Right lobe of liver (tissue), 6 donors: ENCODE data around the gene LHX2. TPM values are rescaled to one million over a fixed set of nuclear protein-coding genes. Genes with fewer than 3 reads are reported as not detected.

Source experiments
- ATAC-seq, 4 donors: fragments of 200-7000 bp; cut with Tn5 transposase; one replicate each; pipeline ENCODE4 v1.9.1; 2020; ENCODE audit warnings: mild to moderate bottlenecking in 4 of 4, moderate library complexity in 4 of 4
- DNase-seq, 3 donors: peaks; one replicate each; pipeline ENCODE4 v3.0.0-alpha.2; 2020
- H3K27ac ChIP-seq, 3 donors: fragments of 200-600 bp; one replicate each; pipeline ENCODE4 v1.8.0; 2022
- H3K27me3 ChIP-seq, 2 donors: fragments of 200-600 bp; one replicate each; pipeline ENCODE4 v1.8.0; 2022
- H3K36me3 ChIP-seq, 4 donors: fragments of 200-600 bp; sonication (generic) in 1 of 4; one replicate each; pipeline versions ENCODE4 v1.5.1 to v1.8.0; 2017 to 2022; ENCODE audit warnings: control low read depth in 1 of 4
- H3K4me1 ChIP-seq, 4 donors: fragments of 200-600 bp; sonication (generic) in 1 of 4; one replicate each; pipeline versions ENCODE4 v1.5.1 to v1.8.0; 2017 to 2022; ENCODE audit warnings: control low read depth in 1 of 4
- H3K4me3 ChIP-seq, 3 donors: fragments of 200-600 bp; one replicate each; pipeline ENCODE4 v1.8.0; 2022
- H3K9me3 ChIP-seq, 4 donors: fragments of 200-600 bp; sonication (generic) in 1 of 4; one replicate each; pipeline versions ENCODE4 v1.5.1 to v1.8.0; 2017 to 2022; ENCODE audit warnings: control low read depth in 1 of 4
- POLR2A ChIP-seq: fragments of 450-650 bp; IDR thresholded peaks from one replicate; pipeline ENCODE4 v1.6.1; 2017; ENCODE audit warnings: antibody characterized with exemption, mild to moderate bottlenecking
- WGBS: methylation state at CpG from one replicate; pipeline ENCODE4 v1.1.6; 2018; ENCODE audit warnings: low coverage, low lambda C conversion rate; ENCODE audit not compliant: insufficient coverage; ENCODE audit errors: missing lambda C conversion rate; 5-methylcytosine and 5-hydroxymethylcytosine counted together
- intact Hi-C, 2 donors: fragments of 100-400 bp; cut with DNase I; formaldehyde crosslinking; loops; one replicate each; pipeline versions ENCODE4 v1.11.2 to v1.14.1; 2022
- total RNA-seq, 6 experiments: library from RNA; depleted of rRNA in 2 of 6; stranded (reverse); fragments of >200 nt in 2 of 6; fragmentation: NEBNext Ultra II Directional in 3 of 6; extraction: Animal tissue kit (Norgen Biotek cat#: 25700) in 3 of 6; gene quantifications; one replicate each; pipeline versions ENCODE4 v1.1.0 to v1.2.4, GENCODE V29; 2016 to 2023
- TF ChIP-seq, protein P1 (sequence below), 4 donors: fragments of 200-600 bp in 3 of 4; fragments of 450-650 bp in 1 of 4; IDR thresholded peaks; one replicate each; pipeline versions ENCODE4 v1.5.1 to v1.8.0; 2016 to 2022; ENCODE audit warnings: antibody characterized with exemption in 4 of 4, mild to moderate bottlenecking in 2 of 4
- donor health status: DM: no; HTN: yes; CAD: no.
- donor health status: DM: no; HTN: no; CAD: no.
- donor health status: DM: no; HTN: no; CAD: no.
- donor health status: DM: no; HTN: yes; CAD: no.
- donor health status: DM: no; HTN: yes; CAD: no.

Gene LHX2
- total RNA-seq, 6 experiments from 2014 or later, result 0.64 to 5.0 (median 3.0) TPM

DNA sequence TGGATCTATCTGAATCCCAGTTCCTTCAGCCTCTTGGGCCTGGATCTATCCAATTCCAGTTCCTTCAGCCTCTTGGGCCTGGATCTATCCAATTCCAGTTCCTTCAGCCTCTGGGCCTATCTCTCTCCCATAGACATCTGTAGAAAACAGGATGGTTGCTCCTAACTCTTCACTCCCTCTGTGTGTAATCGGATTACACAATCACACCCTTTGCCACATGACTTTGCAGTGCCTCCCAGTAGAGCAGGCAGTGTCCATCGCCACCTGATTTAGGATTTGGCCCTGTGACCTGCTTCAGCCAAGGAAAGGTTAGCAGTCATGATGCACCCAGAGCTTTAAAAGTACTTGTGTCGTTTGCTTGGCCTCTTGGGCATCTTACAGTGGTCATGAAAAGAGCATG lies 56.7 kb downstream of the LHX2 start:
- no CpG with 5 or more reads among the region's 3 CpGs for WGBS
- Histone ChIP-seq H3K27me3 (no peaks in the 10 kb centered on the region), H3K36me3 (no peaks in the 10 kb centered on the region), H3K4me3 (no peak overlapping the region), H3K27ac (no peak overlapping the region), H3K4me1 (no peaks in the 10 kb centered on the region), H3K9me3 (no peaks in the 10 kb centered on the region)
- DNase-seq (no peak), ATAC-seq (no peak)
- intact Hi-C loops, result no loop called here
- no peak for TF ChIP-seq POLR2A
- TF ChIP-seq, protein P1, sequence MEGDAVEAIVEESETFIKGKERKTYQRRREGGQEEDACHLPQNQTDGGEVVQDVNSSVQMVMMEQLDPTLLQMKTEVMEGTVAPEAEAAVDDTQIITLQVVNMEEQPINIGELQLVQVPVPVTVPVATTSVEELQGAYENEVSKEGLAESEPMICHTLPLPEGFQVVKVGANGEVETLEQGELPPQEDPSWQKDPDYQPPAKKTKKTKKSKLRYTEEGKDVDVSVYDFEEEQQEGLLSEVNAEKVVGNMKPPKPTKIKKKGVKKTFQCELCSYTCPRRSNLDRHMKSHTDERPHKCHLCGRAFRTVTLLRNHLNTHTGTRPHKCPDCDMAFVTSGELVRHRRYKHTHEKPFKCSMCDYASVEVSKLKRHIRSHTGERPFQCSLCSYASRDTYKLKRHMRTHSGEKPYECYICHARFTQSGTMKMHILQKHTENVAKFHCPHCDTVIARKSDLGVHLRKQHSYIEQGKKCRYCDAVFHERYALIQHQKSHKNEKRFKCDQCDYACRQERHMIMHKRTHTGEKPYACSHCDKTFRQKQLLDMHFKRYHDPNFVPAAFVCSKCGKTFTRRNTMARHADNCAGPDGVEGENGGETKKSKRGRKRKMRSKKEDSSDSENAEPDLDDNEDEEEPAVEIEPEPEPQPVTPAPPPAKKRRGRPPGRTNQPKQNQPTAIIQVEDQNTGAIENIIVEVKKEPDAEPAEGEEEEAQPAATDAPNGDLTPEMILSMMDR (IDR thresholded peaks at IDR 0.05), result no peak

DNA sequence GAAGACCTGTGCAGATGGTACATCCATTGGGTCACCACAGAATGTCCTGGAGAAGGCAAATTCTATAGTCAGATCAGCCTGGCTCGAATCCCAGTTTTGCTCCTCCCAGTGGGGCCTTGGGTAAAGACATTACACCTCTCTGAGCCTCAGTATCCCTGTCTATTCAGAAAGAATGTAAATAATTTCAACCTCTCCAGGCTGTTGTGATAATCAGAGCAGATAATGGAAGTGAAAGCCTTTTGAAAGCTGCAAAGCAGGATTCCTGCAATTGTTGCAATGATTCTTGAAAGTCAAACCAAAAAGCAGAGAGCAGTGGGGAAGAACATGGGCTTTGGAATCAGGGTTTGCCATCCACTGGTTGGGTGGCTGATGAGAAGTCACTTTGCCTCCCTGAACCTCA lies 63.2 kb downstream of the LHX2 start:
- WGBS, result 43% methylated on average over 1 of the region's 1 CpG
- H3K9me3 ChIP-seq, result no peaks in the 10 kb centered on the region
- intact Hi-C loops, result no loop called here

DNA sequence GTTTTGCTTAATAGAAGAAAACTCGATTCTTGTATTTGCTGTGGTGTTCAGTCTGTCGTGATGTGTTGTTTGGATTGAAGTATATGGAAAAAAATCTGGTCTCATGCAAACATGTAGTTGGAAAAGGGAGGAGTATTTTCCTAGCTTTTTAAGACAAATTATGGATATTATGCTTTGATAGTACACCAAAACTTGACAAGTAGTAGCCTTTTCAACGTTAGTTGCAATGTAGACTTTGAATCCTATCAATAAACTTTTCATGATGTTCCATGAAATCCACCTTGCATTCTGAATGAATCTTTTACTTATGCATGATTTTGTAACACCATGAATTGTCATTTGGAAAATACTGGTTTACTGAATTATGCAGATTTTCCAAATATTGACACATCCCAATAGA lies 64.2 kb downstream of the LHX2 start:
- Histone ChIP-seq H3K27ac (no peak overlapping the region), H3K27me3 (no peaks in the 10 kb centered on the region), H3K4me1 (peaks cover 0 to 9% (median 0%) of the 10 kb centered on the region in 4 donors), H3K36me3 (no peaks in the 10 kb centered on the region), H3K9me3 (no peaks in the 10 kb centered on the region), H3K4me3 (no peak overlapping the region)
- TF ChIP-seq, protein P1 (IDR thresholded peaks at IDR 0.05), result no peak
- no peak for TF ChIP-seq POLR2A
- WGBS, result 64% methylated on average over 3 of the region's 3 CpGs
- ATAC-seq (no peak), DNase-seq (no peak)
- intact Hi-C loops, result no loop called here

More for the DNA sequence above, 63.2 kb downstream of the LHX2 start:
- ATAC-seq (no peak), DNase-seq (no peak)
- Histone ChIP-seq H3K4me1 (peaks cover 0 to 9% (median 0%) of the 10 kb centered on the region in 4 donors), H3K27me3 (no peaks in the 10 kb centered on the region), H3K27ac (no peak overlapping the region), H3K4me3 (no peak overlapping the region), H3K36me3 (no peaks in the 10 kb centered on the region)
- TF ChIP-seq, protein P1 (IDR thresholded peaks at IDR 0.05), result no peak
- no peak for TF ChIP-seq POLR2A

DNA sequence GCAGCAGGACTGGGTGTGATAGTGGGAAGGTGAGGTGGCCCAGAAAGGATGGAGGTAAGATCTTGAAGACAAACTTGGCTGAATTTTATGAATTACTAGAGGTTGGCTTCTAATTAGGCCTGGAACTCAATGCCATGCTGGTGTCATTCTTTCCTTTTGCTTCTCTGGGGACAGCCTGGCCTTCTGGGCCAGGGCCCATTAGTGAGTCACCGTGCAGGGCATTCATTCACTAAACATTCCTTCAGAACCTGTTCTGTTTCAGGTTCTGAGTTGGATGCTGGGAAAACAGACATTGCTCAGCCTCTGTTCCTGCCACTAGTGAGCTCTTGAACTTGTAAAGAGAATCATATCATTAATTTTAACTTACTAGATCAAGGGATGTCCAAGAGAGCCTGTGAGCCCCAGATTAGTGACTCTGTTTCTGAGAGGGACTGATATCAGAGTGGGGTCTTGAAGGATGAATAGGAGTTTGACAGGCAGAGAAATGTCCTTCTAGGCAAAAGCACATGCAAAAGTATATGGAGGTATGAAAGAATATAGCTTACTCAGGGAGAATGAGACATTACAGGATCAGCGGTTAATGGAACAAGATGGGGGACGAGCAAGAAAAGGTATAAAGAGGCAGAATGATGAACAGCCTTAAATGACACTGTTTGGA lies 66.5 kb downstream of the LHX2 start:
- intact Hi-C loops, result no loop called here
- ATAC-seq (peak in 1 of 4 donors; percentile 69), DNase-seq (peak in 1 of 3 donors; percentile 33)
- Histone ChIP-seq H3K4me1 (peaks cover 0 to 9% (median 0%) of the 10 kb centered on the region in 4 donors), H3K27ac (no peak overlapping the region), H3K27me3 (no peaks in the 10 kb centered on the region), H3K4me3 (no peak overlapping the region), H3K36me3 (no peaks in the 10 kb centered on the region), H3K9me3 (no peaks in the 10 kb centered on the region)
- TF ChIP-seq, protein P1 (IDR thresholded peaks at IDR 0.05), result no peak
- TF ChIP-seq POLR2A, result no peak
- 83% methylated on average over 3 of the region's 3 CpGs for WGBS
